SH-SY5Y (cell line): ENCODE measurements around the gene CSPG4.

Experiments
- GATA2 ChIP-seq: IDR thresholded peaks from 2 replicates; pipeline ENCODE4 v1.6.1; 2011; ENCODE audit warnings: mild to moderate bottlenecking, low read depth, low read length
- GATA3 ChIP-seq: IDR thresholded peaks from 2 replicates; pipeline ENCODE4 v1.6.1; 2011; ENCODE audit warnings: low read depth, mild to moderate bottlenecking, low read length, moderate library complexity

DNA sequence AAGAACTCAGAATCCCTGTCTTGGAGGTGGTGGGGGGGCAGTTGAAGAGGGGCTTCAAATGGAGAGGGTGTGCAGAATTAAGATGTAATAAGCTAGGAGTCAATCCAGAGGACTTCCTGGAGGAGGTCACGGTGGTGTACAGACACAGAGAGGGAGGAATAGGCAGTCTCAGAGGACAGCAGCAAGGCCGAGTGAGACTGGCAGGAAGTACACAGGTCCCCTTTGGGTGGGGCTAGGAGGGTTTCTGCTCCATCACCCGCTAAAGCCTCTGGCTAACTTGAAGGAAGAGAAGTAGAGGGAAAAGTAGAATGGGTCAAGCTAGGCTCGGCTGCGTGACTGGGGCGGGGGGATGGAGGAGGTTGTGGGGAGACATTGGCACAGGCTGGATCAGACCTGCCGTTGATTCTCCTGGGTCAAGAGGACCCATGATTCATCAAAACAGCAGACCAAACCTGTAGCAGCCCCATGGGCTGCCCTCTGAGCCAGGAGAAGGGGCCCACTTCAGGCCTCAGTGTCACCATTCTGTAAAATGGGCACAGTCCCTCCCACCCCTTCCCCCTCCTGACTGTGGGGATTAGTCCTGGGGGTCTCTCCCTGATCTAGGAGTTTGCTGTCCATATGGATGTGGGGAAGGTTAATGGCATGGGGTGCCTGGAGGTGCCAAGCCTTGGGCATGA, 16.9 kb downstream of the CSPG4 start:
- no peak for TF ChIP-seq GATA3
- no peak for TF ChIP-seq GATA2
